Measurements from ENCODE around the gene SPACA4. TPM values are rescaled to one million over a fixed set of nuclear protein-coding genes. Genes with fewer than 3 reads are reported as not detected.
"Not testable (repeated sequence)": the region's sequence is repeated elsewhere in the genome, so short reads cannot be mapped to it uniquely, and the experiment has no call there.

The SPACA4 gene
- total RNA-seq, 1 donor from 2014 or later, result not detected

DNA sequence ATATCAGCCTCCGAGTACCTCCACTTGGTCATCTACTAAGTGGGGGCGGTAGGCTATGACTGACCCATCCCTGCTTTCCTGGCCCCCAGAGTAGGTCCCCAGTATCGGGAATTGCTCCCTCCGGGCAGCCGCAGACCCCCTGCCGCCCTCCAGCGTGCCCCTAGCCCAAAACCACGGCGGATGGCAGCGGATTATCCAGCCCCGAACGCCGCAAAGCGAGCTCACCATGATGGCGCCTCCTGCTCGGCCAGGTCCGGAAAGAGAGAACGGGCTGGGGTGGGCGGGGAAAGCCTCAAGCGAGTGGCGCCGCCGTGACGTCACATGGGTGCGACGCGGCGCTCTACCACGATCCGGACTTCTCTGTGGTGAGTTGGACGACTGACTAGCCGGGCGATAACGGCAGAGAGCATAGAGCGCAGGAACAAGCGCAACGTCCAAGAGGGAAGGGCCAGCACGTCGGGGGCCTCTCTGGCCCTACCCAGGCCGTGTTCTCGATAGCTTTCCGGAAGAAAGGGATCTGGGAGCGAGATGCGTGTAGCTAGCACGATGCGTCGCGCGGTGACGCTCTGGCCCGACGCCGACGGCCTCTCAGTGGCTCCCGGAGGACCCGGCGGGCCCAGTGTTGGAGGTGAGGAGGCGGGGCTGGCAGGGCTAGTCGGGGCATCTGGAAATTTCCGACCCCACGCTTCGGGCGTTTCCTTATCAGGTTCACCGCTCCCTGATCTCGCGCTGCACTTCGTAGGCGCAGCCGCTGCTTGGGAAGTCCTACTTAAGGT, 12.6 kb downstream of the SPACA4 start, which contains the start of the genes RPL18 and SPHK2:
RPL18 (minus strand) TSS at position 263 of the 776 bp plus-strand sequence; CDS start at position 228, 35 bp downstream.
SPHK2 (plus strand) TSS at position 591 of the 776 bp plus-strand sequence. CDS start 1,009 bp downstream, outside the sequence.
- DNase-seq, result peak; percentile 100

DNA sequence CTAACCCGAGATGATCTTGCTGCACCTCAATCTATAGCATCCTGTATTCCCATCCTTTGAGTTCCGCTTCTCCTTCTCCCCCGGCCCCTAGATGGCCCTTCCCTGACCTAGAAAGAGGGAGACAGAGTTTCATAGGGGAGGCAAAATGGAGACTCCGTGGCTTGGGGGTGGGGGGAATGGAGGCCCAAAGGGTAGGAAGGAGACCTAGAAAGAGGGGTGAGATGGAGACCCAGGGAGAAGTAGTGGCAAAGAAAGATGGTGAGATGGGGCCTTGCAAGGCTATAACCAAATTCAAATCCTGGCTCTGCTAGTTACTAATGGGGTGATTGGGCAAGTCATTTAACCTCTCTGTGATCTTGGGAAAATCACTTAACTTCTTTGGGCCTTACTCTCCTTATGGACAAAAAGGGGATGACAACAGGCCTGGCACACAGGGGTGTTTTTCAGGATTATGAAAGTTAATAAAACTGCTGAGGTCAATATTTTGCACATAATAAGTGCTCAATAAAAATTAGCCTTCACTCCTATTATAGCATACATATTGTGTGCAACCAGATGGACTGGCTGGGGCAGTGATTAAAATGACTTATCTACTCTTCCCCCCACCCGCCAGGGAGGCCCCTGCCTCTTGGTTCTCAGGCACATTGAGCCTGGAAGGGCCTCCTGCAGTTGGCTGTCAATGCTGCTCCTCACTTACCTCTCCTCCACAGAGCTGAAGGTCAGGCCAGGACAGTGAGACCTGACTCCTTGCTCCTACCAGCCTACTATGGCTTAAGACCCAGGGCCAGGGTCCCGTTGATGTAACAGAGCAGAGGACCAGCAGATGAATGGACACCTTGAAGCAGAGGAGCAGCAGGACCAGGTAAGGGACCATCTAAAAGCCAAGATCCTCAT, 13.4 kb downstream of the SPACA4 start:
- no peak for DNase-seq

DNA sequence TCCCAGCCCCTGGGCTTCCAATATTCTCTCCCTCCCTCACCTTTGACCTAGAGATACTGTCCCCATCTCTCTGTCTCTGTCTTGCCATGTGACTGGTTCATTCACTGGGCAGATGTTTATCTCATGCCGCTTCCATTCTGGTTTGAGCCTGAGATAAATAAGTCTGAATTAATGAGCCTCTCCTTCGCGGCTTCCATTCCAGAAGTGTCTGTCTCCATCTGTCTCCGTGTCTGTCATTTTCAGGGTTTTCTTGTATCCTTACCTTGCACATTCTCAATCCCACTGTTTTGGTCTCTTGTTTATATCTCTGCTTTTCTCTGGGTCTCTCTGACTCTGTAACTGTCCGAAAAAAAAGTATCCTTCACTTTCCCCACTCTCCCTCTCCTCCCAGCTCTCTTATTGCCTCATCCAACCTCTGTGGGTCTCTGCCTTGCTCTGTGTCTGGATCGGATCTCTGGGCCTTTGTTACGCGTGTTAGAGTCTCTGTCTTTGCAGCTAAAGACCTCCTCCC, 17.1 kb downstream of the SPACA4 start:
- no peak for DNase-seq

DNA sequence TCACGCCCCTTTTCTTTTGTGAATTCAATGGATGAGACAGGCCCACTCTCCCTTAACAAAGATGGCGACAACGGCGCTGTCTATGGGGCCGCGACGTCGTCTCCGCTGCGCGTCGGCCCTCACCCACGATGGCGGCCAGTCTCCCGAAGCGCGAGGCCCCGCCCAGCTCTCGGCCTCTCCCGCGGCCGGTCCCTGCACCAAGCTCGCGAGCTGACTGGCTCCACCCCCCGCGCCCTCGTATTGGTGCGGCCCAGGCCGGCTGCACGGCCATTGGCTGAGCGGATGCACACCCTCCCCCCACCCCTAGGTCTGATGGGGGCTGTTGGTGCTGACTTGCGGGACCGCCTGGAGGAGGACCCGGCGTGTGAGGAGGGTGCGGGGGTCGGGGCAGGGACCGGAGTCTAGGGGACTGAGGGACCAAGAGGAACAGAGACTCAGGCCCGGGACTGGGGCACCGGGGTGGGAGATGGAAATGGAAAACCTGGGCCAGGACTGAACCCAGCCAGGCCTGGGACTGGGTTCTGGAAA, 17.6 kb downstream of the SPACA4 start:
- DNase-seq, result peak; percentile 99

DNA sequence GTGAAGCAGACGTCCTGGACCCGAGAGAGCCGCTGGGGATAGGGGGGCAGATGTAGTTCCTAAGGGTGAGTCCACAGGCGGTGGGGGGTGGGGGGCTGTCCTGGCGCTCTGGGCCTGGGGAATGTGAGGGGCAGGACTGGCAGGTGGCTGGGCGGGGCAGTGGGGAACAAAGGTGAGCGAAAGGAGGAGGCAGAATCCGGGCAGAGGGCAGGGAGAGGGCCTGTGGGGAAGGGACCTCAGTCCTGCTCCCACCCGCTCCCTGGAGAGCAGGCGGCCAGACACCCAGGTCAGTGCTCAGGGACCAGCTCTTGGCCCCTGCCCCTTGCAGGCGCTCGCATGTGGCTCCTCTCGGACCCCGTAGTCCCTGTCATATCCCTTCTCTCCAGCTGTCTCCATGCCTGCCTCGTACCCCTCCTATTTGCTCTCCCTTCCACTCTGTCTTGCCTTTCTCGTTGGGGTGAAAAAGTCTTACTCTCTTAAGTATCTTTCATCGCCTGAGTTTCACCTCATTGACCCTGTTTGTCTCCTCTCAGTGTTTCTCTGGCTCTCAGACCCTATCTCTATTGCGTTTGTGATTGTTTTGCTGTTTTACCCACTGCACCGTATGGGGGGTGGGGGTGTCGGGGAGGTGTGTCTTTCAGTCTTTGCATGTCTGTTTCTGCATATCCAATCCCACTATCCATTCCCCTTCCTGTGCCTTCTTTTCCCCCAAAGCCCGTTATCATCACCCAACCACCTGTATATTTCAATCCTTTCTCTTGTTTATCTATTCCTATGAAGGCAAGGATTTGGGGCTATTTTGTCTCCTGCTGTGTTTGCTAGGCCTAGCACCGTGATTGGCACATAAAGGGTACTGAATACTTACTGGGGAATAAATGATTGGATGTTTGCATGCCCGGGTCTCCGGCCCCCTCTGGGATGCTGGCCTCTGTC, 18.5 kb downstream of the SPACA4 start:
- no peak for DNase-seq

DNA sequence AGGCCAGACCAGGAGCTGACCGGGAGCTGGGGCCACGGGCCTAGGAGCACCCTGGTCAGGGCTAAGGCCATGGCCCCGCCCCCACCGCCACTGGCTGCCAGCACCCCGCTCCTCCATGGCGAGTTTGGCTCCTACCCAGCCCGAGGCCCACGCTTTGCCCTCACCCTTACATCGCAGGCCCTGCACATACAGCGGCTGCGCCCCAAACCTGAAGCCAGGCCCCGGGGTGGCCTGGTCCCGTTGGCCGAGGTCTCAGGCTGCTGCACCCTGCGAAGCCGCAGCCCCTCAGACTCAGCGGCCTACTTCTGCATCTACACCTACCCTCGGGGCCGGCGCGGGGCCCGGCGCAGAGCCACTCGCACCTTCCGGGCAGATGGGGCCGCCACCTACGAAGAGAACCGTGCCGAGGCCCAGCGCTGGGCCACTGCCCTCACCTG, 19.4 kb downstream of the SPACA4 start:
- DNase-seq, result no peak

DNA sequence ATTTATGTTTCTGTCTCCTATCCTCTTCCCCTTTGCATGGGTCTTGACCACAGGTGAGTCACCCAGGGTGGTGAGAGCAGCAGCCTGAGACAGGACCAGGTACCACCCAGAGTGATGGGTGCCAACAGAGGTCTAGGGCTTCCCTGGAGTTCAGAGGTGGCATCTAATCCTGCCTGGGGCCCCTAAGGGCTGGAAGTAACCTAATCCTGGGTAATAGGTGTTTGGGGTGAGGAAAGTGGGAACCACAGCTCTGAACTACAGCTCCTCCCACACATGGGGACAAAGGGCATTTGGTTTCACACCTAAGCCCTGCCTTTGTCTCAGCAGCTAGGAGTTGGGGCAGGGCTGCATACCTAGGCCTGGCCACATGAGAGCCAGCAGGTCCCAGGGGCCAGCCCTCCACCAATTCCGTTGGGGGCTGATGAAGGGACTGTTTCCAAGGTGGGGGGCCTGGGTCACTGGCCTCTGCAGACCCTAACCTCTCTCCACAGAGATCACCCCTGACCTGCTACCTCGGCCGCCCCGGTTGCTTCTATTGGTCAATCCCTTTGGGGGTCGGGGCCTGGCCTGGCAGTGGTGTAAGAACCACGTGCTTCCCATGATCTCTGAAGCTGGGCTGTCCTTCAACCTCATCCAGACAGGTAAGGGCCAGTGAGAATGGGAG, 20.8 kb downstream of the SPACA4 start:
- DNase-seq, result no peak

DNA sequence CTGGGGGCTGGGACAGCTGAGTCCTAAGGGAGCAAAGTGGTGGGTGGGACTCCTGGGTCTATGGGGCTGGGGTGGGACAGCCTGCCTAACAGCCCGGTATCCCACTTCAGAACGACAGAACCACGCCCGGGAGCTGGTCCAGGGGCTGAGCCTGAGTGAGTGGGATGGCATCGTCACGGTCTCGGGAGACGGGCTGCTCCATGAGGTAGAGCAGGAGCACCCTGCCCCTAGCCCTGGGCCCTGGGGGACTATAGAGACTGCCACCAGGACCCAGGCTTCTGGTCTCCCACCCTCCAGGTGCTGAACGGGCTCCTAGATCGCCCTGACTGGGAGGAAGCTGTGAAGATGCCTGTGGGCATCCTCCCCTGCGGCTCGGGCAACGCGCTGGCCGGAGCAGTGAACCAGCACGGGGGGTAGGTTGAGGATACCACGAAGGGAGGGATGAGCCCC, 21.3 kb downstream of the SPACA4 start:
- DNase-seq, result no peak

DNA sequence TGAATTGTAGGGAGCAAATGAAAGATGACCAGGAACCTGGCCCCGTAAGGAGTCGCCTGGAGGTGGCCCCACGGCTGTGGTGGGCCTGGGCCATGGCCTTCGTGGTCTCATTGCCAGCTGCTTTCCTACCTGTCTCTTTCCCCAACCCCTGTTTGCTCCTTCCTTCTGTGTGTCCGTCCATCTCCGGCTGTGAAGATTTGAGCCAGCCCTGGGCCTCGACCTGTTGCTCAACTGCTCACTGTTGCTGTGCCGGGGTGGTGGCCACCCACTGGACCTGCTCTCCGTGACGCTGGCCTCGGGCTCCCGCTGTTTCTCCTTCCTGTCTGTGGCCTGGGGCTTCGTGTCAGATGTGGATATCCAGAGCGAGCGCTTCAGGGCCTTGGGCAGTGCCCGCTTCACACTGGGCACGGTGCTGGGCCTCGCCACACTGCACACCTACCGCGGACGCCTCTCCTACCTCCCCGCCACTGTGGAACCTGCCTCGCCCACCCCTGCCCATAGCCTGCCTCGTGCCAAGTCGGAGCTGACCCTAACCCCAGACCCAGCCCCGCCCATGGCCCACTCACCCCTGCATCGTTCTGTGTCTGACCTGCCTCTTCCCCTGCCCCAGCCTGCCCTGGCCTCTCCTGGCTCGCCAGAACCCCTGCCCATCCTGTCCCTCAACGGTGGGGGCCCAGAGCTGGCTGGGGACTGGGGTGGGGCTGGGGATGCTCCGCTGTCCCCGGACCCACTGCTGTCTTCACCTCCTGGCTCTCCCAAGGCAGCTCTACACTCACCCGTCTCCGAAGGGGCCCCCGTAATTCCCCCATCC, 22.1 kb downstream of the SPACA4 start:
- no peak for DNase-seq

DNA sequence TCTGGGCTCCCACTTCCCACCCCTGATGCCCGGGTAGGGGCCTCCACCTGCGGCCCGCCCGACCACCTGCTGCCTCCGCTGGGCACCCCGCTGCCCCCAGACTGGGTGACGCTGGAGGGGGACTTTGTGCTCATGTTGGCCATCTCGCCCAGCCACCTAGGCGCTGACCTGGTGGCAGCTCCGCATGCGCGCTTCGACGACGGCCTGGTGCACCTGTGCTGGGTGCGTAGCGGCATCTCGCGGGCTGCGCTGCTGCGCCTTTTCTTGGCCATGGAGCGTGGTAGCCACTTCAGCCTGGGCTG, 22.7 kb downstream of the SPACA4 start:
- DNase-seq, result no peak

DNA sequence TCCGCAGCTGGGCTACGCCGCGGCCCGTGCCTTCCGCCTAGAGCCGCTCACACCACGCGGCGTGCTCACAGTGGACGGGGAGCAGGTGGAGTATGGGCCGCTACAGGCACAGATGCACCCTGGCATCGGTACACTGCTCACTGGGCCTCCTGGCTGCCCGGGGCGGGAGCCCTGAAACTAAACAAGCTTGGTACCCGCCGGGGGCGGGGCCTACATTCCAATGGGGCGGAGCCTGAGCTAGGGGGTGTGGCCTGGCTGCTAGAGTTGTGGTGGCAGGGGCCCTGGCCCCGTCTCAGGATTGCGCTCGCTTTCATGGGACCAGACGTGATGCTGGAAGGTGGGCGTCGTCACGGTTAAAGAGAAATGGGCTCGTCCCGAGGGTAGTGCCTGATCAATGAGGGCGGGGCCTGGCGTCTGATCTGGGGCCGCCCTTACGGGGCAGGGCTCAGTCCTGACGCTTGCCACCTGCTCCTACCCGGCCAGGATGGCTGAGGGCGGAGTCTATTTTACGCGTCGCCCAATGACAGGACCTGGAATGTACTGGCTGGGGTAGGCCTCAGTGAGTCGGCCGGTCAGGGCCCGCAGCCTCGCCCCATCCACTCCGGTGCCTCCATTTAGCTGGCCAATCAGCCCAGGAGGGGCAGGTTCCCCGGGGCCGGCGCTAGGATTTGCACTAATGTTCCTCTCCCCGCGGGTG, 23.2 kb downstream of the SPACA4 start:
- peak; percentile 66 for DNase-seq

DNA sequence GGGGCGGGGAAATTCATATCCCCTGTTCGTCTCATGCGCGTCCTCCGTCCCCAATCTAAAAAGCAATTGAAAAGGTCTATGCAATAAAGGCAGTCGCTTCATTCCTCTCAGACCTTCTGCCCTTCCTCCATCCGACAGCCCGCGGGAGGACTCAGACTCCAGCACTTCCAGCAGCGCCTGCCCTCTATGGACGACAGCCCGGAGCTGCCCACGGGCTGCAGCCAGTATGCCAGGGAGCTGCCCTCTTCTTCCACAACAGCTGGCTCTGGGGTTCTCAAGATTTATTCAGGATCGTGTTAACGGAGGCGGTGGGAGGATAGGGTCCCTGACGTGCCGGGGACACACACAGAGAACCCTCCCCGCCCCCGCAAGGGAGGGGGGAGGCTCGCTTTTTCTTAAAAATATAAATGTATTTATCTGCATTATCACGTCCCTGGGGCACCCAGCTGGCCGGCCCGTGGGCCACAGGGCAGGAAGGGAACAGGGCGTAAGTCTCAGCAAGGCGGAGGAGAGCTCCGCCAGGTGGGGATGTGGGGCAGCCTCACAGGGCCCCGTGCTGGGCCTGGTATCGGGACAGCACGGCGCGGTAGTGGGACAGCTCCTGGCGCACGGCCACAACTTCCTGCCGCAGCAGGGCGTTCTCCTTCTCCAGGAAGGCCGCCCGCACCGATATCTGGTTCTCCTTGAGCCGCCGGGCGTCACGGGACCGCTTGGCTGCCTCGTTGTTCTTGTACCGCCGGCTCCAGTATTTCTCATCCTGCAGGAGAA, 23.9 kb downstream of the SPACA4 start:
- DNase-seq, result peak; percentile 73

DNA sequence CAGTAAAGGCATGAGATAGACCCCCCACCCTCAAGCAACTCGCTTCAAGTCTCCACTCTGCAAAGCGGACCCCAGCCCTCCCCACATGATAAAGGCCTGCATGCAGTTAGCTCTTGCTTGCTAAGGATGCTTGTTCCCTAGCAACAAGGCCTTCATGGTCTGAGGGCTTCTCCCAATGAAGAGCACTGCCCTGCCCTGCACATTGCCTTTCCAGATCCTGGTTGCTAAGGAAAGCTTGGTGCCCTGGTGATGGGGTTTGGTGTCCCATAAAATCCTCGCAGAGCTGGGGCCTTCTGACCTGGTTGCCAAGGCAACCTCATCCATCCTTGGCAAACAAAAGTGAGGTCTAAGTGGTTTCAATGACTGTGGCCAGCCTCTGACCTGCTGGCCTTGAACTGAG, 24.7 kb downstream of the SPACA4 start:
- no peak for DNase-seq

DNA sequence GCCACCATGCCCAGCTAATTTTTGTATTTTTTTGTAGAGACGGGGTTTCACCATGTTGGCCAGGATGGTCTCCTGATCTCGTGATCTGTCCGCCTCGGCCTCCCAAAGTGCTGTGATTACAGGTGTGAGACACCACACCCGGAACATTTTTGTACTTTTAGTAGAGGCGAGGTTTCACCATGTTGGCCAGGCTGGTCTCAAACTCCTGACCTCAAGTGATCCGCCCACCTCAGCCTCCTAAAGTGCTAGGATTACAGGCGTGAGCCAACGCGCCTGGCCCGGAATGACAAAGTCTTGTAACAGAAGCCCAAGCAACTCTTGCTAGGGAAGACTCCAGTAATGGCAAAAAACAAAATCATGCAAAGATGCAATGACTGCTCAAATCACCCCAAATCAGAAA, 25.7 kb downstream of the SPACA4 start:
- not testable (repeated sequence) for DNase-seq

DNA sequence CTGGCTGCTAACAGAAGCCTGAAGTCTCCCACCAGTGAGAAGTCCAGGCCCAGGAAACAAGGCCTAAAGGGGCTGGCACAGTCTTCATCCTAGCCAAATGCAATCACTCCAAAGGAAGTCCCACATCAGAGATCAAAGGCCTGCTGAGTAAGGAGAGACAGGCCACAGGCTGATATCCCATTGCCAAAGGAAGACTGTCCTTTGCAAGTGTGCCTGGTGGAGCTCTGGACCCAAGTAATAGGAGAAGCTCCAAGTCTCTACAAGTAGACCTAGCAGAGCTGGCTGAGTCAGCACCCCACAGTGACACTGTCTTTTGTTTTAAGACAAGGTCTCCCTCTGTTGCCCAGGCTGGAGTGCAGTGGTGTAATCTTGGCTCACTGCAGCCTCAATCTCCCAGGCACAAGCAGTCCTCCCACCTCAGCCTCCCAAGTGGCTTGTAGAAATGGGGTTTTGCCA, 26.2 kb downstream of the SPACA4 start:
- no peak for DNase-seq

DNA sequence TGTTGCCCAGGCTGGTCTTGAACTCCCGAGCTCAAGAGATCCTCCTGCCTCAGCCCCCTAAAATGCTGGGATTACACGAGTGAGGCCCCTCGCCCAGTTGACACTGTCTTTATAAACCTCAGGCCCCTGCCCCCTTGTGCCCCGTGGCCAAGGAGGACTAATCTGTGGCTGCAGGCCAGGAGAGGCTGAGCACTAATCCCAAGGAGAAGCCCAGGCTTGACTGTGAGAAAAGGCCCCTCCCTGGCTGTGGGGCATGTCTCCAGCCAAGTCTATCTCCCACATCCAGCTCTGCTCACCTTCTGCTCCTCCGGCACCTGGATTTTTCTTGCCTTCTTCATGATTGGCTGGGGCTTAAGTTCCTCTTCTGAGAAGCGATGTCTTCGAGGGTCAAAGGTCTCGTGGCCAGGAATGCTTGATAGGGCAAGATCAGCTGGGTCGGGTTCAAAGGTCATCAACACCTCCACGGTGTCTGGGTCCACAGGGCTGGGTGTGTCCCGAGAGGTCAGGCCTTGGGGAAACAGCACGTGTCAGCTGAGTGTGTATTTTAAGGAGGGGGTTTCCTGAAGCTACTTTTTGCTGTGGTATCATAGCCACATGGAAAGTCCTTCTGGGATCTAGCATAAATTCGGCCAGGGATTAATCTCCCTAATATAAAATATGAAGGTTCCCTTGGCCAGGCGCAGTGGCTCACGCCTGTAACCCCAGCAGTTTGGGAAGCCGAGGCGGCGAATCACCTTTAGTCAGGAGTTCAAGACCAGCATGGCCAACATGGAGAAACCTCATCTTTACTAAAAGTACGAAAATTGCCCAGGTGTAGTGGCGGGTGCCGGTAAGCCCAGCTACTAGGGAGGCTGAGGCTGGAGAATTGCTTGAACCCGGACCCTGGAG, 26.9 kb downstream of the SPACA4 start:
- peak; percentile 22 for DNase-seq

DNA sequence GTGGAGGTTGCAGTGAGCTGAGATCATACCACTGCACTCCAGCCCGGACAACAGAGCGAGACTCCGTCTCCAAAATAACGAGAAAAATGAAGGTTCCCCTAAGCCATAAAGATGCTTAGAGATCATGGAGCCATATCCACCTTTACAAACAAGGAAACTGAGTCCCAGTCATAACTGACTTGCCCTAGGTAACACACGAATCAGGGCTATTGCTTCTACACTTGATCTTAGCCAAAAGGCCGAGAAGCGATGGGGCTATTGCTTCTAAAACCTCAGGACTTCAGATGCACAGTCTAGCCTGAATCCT, 27.4 kb downstream of the SPACA4 start:
- DNase-seq, result no peak
